PFSK-1 (cell line): ENCODE data around the gene XXYLT1.

Source experiments
- FOXP2 ChIP-seq: optimal IDR thresholded peaks from 2 replicates; pipeline ENCODE3; 2011; ENCODE audit warnings: borderline replicate concordance, control low read depth, inconsistent platforms; ENCODE audit not compliant: insufficient read depth; ENCODE audit errors: extremely low read length, extremely low read depth
- POLR2AphosphoS5 ChIP-seq: IDR thresholded peaks from 2 replicates; pipeline ENCODE4 v1.6.1; 2012; ENCODE audit warnings: low read depth, mild to moderate bottlenecking, control low read depth, low read length, moderate library complexity
- SIN3A ChIP-seq: IDR thresholded peaks from 2 replicates; pipeline ENCODE4 v1.6.1; 2012; ENCODE audit warnings: mild to moderate bottlenecking, low read length, moderate library complexity, borderline replicate concordance; ENCODE audit not compliant: insufficient read depth
- TAF1 ChIP-seq: IDR thresholded peaks from 2 replicates; pipeline ENCODE4 v1.6.1; 2012; ENCODE audit warnings: low read length, control low read depth, borderline replicate concordance; ENCODE audit not compliant: insufficient read depth
- TF ChIP-seq, protein P1 (sequence below), 2 experiments: IDR thresholded peaks; 2 replicates each; pipeline versions ENCODE4 v1.6.1 to v1.8.0; 2011 to 2012; ENCODE audit warnings: low read depth in 2 of 2, low read length in 2 of 2, control low read depth in 1 of 2, inconsistent platforms in 1 of 2, mild to moderate bottlenecking in 1 of 2, moderate library complexity in 1 of 2; ENCODE audit not compliant: insufficient read depth in 1 of 2

DNA sequence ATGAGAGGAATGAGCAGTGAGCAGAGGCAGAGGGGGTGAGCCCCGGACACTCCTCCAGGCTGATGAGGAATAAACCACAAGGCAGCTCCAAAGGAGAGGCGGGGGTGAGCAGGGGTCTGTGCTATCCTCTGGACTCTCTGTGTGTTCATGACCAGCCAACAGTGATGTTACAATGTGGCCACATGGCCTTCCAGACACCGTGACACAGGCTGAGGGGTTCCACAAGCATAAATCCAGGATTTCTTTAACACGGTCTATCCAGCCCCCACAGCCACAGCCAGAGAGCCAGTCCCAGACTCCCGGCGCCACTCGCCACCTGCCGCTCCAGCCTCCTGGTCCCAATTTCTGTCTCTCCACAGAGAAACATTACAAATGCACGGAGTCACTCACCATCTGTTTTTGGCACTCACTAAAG lies 24.4 kb downstream of the XXYLT1 start:
- TF ChIP-seq POLR2AphosphoS5 (no peak), TAF1 (no peak), SIN3A (no peak), FOXP2 (no peak)
- TF ChIP-seq, protein P1, sequence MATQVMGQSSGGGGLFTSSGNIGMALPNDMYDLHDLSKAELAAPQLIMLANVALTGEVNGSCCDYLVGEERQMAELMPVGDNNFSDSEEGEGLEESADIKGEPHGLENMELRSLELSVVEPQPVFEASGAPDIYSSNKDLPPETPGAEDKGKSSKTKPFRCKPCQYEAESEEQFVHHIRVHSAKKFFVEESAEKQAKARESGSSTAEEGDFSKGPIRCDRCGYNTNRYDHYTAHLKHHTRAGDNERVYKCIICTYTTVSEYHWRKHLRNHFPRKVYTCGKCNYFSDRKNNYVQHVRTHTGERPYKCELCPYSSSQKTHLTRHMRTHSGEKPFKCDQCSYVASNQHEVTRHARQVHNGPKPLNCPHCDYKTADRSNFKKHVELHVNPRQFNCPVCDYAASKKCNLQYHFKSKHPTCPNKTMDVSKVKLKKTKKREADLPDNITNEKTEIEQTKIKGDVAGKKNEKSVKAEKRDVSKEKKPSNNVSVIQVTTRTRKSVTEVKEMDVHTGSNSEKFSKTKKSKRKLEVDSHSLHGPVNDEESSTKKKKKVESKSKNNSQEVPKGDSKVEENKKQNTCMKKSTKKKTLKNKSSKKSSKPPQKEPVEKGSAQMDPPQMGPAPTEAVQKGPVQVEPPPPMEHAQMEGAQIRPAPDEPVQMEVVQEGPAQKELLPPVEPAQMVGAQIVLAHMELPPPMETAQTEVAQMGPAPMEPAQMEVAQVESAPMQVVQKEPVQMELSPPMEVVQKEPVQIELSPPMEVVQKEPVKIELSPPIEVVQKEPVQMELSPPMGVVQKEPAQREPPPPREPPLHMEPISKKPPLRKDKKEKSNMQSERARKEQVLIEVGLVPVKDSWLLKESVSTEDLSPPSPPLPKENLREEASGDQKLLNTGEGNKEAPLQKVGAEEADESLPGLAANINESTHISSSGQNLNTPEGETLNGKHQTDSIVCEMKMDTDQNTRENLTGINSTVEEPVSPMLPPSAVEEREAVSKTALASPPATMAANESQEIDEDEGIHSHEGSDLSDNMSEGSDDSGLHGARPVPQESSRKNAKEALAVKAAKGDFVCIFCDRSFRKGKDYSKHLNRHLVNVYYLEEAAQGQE (IDR thresholded peaks at IDR 0.05; ENCODE audit: insufficient read depth in 1 of 2, low read depth in 2 of 2, low read length in 2 of 2): no peak
